NCI-H446 (cell line): Measurements from ENCODE around the gene FNDC10.
"Not testable (repeated sequence)": the region's sequence is repeated elsewhere in the genome, so short reads cannot be mapped to it uniquely, and the experiment has no call there.

Experiments
- DNase-seq, 2 experiments: peaks; one replicate each; lab custom pipeline; 2025; lab: John Stamatoyannopoulos, UW

FNDC10 gene

GRCh38 chr1:1567152-1567875 lies 32.6 kb downstream of the FNDC10 start:
- no peak for DNase-seq

- no peak for DNase-seq
Measured at GRCh38 chr1:1565340-1565739, 34.6 kb downstream of the FNDC10 start.

GRCh38 chr1:1564268-1564667 lies 35.7 kb downstream of the FNDC10 start:
- DNase-seq, result no peak

- DNase-seq, result no peak
Measured at GRCh38 chr1:1563688-1564087, 36.2 kb downstream of the FNDC10 start.

GRCh38 chr1:1562556-1563195 lies 37.3 kb downstream of the FNDC10 start:
- no peak for DNase-seq

GRCh38 chr1:1561801-1562470 lies 38.0 kb downstream of the FNDC10 start:
- no peak for DNase-seq

- no peak for DNase-seq
Measured at GRCh38 chr1:1560178-1560577, 39.8 kb downstream of the FNDC10 start.

- no peak for DNase-seq
Measured at GRCh38 chr1:1559066-1559465, 40.9 kb downstream of the FNDC10 start.

- no peak for DNase-seq
Measured at GRCh38 chr1:1558591-1558990, 41.3 kb downstream of the FNDC10 start.

- DNase-seq, result not testable (repeated sequence)
Measured at GRCh38 chr1:1557688-1558087, 42.2 kb downstream of the FNDC10 start.

GRCh38 chr1:1556961-1557360 lies 43.0 kb downstream of the FNDC10 start:
- DNase-seq, result not testable (repeated sequence)

GRCh38 chr1:1556505-1556904 lies 43.4 kb downstream of the FNDC10 start:
- no peak for DNase-seq

GRCh38 chr1:1554926-1555915 lies 44.7 kb downstream of the FNDC10 start:
- DNase-seq, result no peak

GRCh38 chr1:1554550-1554925 lies 45.4 kb downstream of the FNDC10 start:
- DNase-seq, result no peak

- DNase-seq, result no peak
Measured at GRCh38 chr1:1553821-1554494, 46.0 kb downstream of the FNDC10 start.

GRCh38 chr1:1552263-1552639 lies 47.7 kb downstream of the FNDC10 start:
- no peak for DNase-seq

- no peak for DNase-seq
Measured at GRCh38 chr1:1551524-1552262, 48.2 kb downstream of the FNDC10 start.

- DNase-seq, result no peak
Measured at GRCh38 chr1:1550591-1551432, 49.1 kb downstream of the FNDC10 start.

- DNase-seq, result no peak
Measured at GRCh38 chr1:1550087-1550486, 49.8 kb downstream of the FNDC10 start.

- no peak for DNase-seq
Measured at GRCh38 chr1:1548591-1548990, 51.3 kb downstream of the FNDC10 start.
